ENCODE measurements around the gene PACRG. TPM values are rescaled to one million over a fixed set of nuclear protein-coding genes. Genes with fewer than 3 reads are reported as not detected.

Gene PACRG
- total RNA-seq, 1 donor from 2014 or later: 1.1 TPM

DNA sequence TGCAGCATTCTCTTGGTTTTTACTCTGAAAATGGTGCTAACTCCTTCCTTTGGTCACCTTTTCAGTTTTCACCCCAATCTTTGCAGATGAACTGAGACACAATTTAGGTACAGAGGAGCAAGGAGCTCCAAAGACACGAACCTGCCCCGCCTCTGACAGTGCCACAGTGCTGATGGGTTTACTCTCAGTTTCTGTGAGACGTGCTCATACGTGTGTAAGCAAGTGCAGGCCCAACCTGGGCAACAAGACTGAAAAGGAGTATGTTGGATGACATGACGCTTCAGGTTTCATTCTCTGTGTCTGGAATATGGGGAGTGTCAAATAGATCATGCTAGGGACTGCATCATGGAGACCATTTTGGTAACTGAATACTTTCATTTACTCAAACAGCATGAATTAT, 352.5 kb downstream of the PACRG start:
- Mint-ChIP-seq H3K4me3 (ENCODE audit: unreplicated experiment) (no peak overlapping the region), H3K27ac (ENCODE audit: unreplicated experiment) (no peak overlapping the region), H3K9me3 (ENCODE audit: low read depth) (no peaks in the 10 kb centered on the region), H3K27me3 (ENCODE audit: low read depth) (no peaks in the 10 kb centered on the region), H3K4me1 (ENCODE audit: low read depth) (no peaks in the 10 kb centered on the region), H3K36me3 (ENCODE audit: low read depth) (no peaks in the 10 kb centered on the region)
- TF ChIP-seq CTCF (IDR thresholded peaks at IDR 0.05): no peak
- no peak for DNase-seq (ENCODE audit: low spot score)

DNA sequence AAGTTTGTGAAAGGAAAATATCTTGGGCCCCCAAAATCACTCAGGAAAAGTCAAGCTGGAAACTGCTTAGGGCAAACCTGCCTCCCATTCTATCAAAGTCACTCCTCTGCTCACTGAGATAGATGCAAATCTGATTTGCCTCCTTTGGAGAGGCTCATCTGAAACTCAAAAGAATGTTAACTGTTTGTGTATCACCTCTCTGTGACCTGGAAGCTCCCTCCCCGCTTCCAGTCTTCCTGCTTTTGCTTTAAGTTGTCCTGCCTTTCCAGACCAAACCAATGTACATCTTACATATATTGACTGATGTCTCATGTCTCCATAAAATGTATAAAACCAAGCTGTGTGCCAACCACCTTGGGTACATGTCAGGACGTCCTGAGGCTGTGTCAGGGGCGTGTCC, 355.4 kb downstream of the PACRG start:
- Mint-ChIP-seq H3K4me3 (ENCODE audit: unreplicated experiment) (no peak overlapping the region), H3K27ac (ENCODE audit: unreplicated experiment) (no peak overlapping the region), H3K4me1 (ENCODE audit: low read depth) (peaks cover 17% of the 10 kb centered on the region), H3K9me3 (ENCODE audit: low read depth) (peaks cover 5% of the 10 kb centered on the region), H3K36me3 (ENCODE audit: low read depth) (peaks cover 6% of the 10 kb centered on the region), H3K27me3 (ENCODE audit: low read depth) (no peaks in the 10 kb centered on the region)
- TF ChIP-seq CTCF (IDR thresholded peaks at IDR 0.05): no peak
- no peak for DNase-seq (ENCODE audit: low spot score)

DNA sequence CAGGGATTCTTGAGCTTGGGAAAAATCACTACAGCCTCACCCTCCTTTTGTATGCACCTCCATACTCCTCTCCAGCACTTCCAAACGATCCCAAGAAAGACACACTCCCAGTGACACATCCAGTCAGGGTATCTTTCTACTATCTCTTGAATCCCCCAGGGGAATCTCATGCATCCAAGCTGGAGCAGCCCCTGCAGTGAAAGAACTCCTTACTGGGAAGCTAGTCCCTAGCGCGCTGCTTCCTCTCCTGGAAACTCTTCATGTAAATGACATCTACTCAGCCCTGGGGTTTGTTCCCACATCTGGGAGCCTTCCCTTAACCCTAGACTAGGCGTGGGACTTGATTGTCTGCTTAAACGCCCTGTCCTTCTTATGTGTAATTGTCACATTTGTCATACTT, 357.7 kb downstream of the PACRG start:
- TF ChIP-seq CTCF (IDR thresholded peaks at IDR 0.05): no peak
- DNase-seq (ENCODE audit: low spot score): no peak
- H3K4me3 Mint-ChIP-seq (ENCODE audit: unreplicated experiment): no peak overlapping the region
- H3K4me1 Mint-ChIP-seq (ENCODE audit: low read depth): peaks cover 17% of the 10 kb centered on the region
- H3K27ac Mint-ChIP-seq (ENCODE audit: unreplicated experiment): no peak overlapping the region
- H3K9me3 Mint-ChIP-seq (ENCODE audit: low read depth): peaks cover 5% of the 10 kb centered on the region
- H3K27me3 Mint-ChIP-seq (ENCODE audit: low read depth): no peaks in the 10 kb centered on the region
- H3K36me3 Mint-ChIP-seq (ENCODE audit: low read depth): peaks cover 6% of the 10 kb centered on the region

- no peak overlapping the region for H3K4me3 Mint-ChIP-seq (ENCODE audit: unreplicated experiment)
- H3K4me1 Mint-ChIP-seq (ENCODE audit: low read depth): peaks cover 17% of the 10 kb centered on the region
- no peak for DNase-seq (ENCODE audit: low spot score)
- H3K27ac Mint-ChIP-seq (ENCODE audit: unreplicated experiment): no peak overlapping the region
- no peak for TF ChIP-seq CTCF (IDR thresholded peaks at IDR 0.05)
- H3K9me3 Mint-ChIP-seq (ENCODE audit: low read depth): peaks cover 5% of the 10 kb centered on the region
- no peaks in the 10 kb centered on the region for H3K27me3 Mint-ChIP-seq (ENCODE audit: low read depth)
- peaks cover 6% of the 10 kb centered on the region for H3K36me3 Mint-ChIP-seq (ENCODE audit: low read depth)
These were observed 358.3 kb downstream of the PACRG start for GRCh38 chr6:163085861-163086623.

DNA sequence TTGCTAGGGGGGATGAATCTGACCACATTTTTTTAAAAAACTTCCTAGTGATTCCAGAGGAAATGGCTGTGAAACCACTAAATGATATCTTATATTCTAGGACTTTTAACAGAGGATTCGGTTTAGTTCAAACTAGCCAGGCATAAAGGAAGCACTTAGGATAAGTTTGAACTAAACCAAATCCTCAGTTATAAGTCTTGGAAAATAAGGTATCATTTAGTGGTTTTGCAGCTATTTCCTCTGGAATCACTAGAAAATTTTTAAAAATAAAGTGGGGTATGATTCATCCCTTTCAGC, 358.8 kb downstream of the PACRG start:
- Mint-ChIP-seq H3K9me3 (ENCODE audit: low read depth) (peaks cover 5% of the 10 kb centered on the region), H3K4me3 (ENCODE audit: unreplicated experiment) (no peak overlapping the region), H3K27me3 (ENCODE audit: low read depth) (no peaks in the 10 kb centered on the region), H3K4me1 (ENCODE audit: low read depth) (peaks cover 17% of the 10 kb centered on the region), H3K27ac (ENCODE audit: unreplicated experiment) (no peak overlapping the region), H3K36me3 (ENCODE audit: low read depth) (peaks cover 6% of the 10 kb centered on the region)
- no peak for DNase-seq (ENCODE audit: low spot score)
- TF ChIP-seq CTCF (IDR thresholded peaks at IDR 0.05): no peak
